ENCODE data around the gene SDF2L1.
"Not testable (repeated sequence)": the region's sequence is repeated elsewhere in the genome, so short reads cannot be mapped to it uniquely, and the experiment has no call there.

GRCh38 chr22:21596356-21597135 lies 45.6 kb upstream of the SDF2L1 start:
- TF ChIP-seq POLR2A, CTCF (IDR thresholded peaks at IDR 0.05): not testable (repeated sequence)

Data from suprapubic skin (tissue), 3 donors.